Activated CD4-positive, alpha-beta T cell treated with anti-CD3 and anti-CD28 coated beads, Interleukin-2, amount 50 U/mL, for 1 hour (primary cell): ENCODE data around the gene CD40.
"Not testable (repeated sequence)": the region's sequence is repeated elsewhere in the genome, so short reads cannot be mapped to it uniquely, and the experiment has no call there.

Experiments used
- DNase-seq: peaks from one replicate; pipeline ENCODE4 v3.0.0-alpha.2; 2020

The CD40 gene

GRCh38 chr20:46099491-46100287, 18.4 kb upstream of the CD40 start:
- DNase-seq: no peak

GRCh38 chr20:46100444-46100843, 17.7 kb upstream of the CD40 start:
- DNase-seq: not testable (repeated sequence)

GRCh38 chr20:46100988-46101387, 17.1 kb upstream of the CD40 start:
- DNase-seq: no peak

- no peak for DNase-seq
Measured at GRCh38 chr20:46101957-46102356, 16.2 kb upstream of the CD40 start.

GRCh38 chr20:46102940-46103339, 15.2 kb upstream of the CD40 start:
- DNase-seq: no peak

GRCh38 chr20:46104262-46104661, 13.9 kb upstream of the CD40 start:
- DNase-seq: no peak

GRCh38 chr20:46107061-46107460, 11.1 kb upstream of the CD40 start:
- no peak for DNase-seq

GRCh38 chr20:46108435-46108841, 9.7 kb upstream of the CD40 start:
- DNase-seq: no peak

- DNase-seq: no peak
Measured at GRCh38 chr20:46108976-46109375, 9.1 kb upstream of the CD40 start.

GRCh38 chr20:46111028-46111835, 6.9 kb upstream of the CD40 start:
- DNase-seq: no peak

GRCh38 chr20:46111836-46112212, 6.3 kb upstream of the CD40 start:
- DNase-seq: no peak

- no peak for DNase-seq
Measured at GRCh38 chr20:46112430-46113112, 5.5 kb upstream of the CD40 start.

GRCh38 chr20:46113113-46113470, 5.0 kb upstream of the CD40 start:
- no peak for DNase-seq

- DNase-seq: no peak
Measured at GRCh38 chr20:46114449-46114848, 3.7 kb upstream of the CD40 start.

- DNase-seq: no peak
Measured at GRCh38 chr20:46118481-46119020, 437 bp downstream of the CD40 start.

- no peak for DNase-seq
Measured at GRCh38 chr20:46119028-46119546, 973 bp downstream of the CD40 start.

GRCh38 chr20:46119547-46119946, 1.4 kb downstream of the CD40 start:
- no peak for DNase-seq

- no peak for DNase-seq
Measured at GRCh38 chr20:46120136-46120535, 2.0 kb downstream of the CD40 start.

- no peak for DNase-seq
Measured at GRCh38 chr20:46121184-46121930, 3.2 kb downstream of the CD40 start.

- no peak for DNase-seq
Measured at GRCh38 chr20:46122071-46122470, 4.0 kb downstream of the CD40 start.

GRCh38 chr20:46122516-46123481, 4.7 kb downstream of the CD40 start:
- DNase-seq: no peak
